Measurements from ENCODE around the gene CARD19. TPM values are rescaled to one million over a fixed set of nuclear protein-coding genes. Genes with fewer than 3 reads are reported as not detected.

CARD19 gene
- total and polyA plus RNA-seq, 2 experiments from 2014 or later: 36.8 to 48.3 TPM

DNA sequence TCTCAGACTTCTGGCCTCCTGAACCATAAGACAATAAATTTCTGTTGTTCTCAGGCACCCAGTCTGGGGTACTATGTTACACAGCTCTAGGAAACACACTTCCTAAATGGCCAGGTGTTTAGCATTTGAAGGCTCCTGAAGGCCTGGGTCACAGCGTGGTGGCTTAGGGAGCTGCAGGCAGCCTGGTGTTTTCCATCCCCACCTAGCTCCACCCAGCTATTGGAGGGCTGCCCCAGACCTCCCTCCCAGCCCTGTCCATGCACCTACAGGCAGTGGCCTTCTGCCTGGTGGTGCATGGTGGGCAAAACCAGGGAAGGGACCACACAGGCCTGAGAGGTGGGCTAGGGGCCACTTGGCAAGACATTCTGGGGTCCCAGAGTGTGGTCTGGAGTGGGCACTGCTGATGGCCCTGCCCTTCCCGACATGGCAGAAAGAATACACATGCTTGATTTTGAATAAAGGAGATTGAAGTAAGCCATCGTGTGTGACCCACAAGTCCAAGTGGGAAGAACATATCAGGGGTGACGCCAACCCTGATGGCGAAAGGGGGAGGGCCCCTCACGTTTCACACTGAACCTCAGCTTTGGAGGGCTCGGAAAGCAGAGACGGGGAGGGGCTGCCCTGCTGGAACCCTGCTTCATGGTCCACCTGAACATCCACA is 38.8 kb upstream of the CARD19 start:
- H3K36me3 Mint-ChIP-seq (ENCODE audit: low read depth): no peaks in the 10 kb centered on the region
- H3K9me3 Mint-ChIP-seq: no peaks in the 10 kb centered on the region
- Histone ChIP-seq H3K4me1 (ENCODE audit: insufficient read depth) (peaks cover 37% of the 10 kb centered on the region), H3K4me2 (0 out of 2 replicates have a peak overlapping the region, but pooled peaks have one; percentile 32), H3K4me3 (no peak overlapping the region), H3K36me3 (ENCODE audit: insufficient read depth) (no peaks in the 10 kb centered on the region), H3K27me3 (ENCODE audit: insufficient read depth) (peaks cover 4% of the 10 kb centered on the region), H3K9me2 (ENCODE audit: insufficient read depth) (no peaks in the 10 kb centered on the region), H2AFZ (no peak overlapping the region), H3K27ac (ENCODE audit: low read depth) (no peak overlapping the region), H3F3A (replicated peaks; ENCODE audit: low read depth) (0 out of 2 replicates have a peak, but pooled peaks cover 5% of the 10 kb centered on the region), H3K79me2 (replicated peaks; ENCODE audit: insufficient read depth) (no peaks in the 10 kb centered on the region), H4K20me1 (replicated peaks; ENCODE audit: insufficient read depth) (no peaks in the 10 kb centered on the region)
- TF ChIP-seq, protein P1, sequence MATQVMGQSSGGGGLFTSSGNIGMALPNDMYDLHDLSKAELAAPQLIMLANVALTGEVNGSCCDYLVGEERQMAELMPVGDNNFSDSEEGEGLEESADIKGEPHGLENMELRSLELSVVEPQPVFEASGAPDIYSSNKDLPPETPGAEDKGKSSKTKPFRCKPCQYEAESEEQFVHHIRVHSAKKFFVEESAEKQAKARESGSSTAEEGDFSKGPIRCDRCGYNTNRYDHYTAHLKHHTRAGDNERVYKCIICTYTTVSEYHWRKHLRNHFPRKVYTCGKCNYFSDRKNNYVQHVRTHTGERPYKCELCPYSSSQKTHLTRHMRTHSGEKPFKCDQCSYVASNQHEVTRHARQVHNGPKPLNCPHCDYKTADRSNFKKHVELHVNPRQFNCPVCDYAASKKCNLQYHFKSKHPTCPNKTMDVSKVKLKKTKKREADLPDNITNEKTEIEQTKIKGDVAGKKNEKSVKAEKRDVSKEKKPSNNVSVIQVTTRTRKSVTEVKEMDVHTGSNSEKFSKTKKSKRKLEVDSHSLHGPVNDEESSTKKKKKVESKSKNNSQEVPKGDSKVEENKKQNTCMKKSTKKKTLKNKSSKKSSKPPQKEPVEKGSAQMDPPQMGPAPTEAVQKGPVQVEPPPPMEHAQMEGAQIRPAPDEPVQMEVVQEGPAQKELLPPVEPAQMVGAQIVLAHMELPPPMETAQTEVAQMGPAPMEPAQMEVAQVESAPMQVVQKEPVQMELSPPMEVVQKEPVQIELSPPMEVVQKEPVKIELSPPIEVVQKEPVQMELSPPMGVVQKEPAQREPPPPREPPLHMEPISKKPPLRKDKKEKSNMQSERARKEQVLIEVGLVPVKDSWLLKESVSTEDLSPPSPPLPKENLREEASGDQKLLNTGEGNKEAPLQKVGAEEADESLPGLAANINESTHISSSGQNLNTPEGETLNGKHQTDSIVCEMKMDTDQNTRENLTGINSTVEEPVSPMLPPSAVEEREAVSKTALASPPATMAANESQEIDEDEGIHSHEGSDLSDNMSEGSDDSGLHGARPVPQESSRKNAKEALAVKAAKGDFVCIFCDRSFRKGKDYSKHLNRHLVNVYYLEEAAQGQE (IDR thresholded peaks at IDR 0.05; ENCODE audit: unreplicated experiment): no peak
- no peak for TF ChIP-seq NANOG (IDR thresholded peaks at IDR 0.05; ENCODE audit: borderline replicate concordance)
- H3K4me1 Mint-ChIP-seq: peaks cover 38% of the 10 kb centered on the region
- peak; percentile 41 for DNase-seq (ENCODE audit: low spot score)
- H3K27me3 Mint-ChIP-seq (ENCODE audit: insufficient read depth, low read depth, poor library complexity): peaks cover 13% of the 10 kb centered on the region
- H3K27ac Mint-ChIP-seq: no peak overlapping the region
- ATAC-seq: peak; percentile 33
- no peak overlapping the region for H3K4me3 Mint-ChIP-seq

DNA sequence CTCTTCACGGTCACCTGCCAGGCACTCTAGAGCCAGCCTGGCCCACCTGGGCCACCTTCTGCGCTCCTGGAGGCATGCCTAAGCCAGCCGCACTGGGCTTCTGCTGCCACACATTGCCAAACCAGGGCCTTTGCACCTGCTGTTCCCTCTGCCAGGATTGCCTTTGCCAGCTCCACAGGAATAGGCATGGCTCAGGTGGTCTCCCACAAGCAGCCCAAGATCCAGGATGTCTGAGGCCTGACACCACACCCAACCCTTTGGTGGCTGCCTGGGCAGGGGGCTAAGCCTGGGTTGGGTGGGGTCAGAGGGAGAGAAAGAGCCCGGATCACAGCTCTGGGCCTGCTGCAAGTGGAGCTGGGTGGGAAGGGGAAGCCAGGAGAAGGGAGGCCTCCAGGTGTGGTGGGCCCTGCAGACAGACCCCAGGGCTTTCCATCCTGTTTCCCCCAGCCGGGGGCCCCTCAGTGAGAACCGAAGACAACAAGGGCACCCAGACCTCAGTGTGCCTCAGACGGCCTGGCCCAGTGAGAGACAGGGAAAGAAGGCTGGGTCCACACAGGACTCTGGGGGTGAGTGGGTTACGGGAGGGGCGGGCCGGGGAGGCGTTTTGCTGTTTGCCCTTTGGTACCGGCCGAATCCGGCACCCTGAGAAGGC is 38.2 kb upstream of the CARD19 start:
- H3K4me3 ChIP-seq: peak overlapping the region; percentile 63; the same call in 1 of the 2 replicates
- peak overlapping the region; percentile 59; the same call in 2 of the 3 replicates for H3K4me3 Mint-ChIP-seq
- TF ChIP-seq NANOG (IDR thresholded peaks at IDR 0.05; ENCODE audit: borderline replicate concordance) (no peak), CREB1 (CRISPR knock-in tag; IDR thresholded peaks at IDR 0.05; ENCODE audit: low read depth) (no peak), JUNB (IDR thresholded peaks at IDR 0.05; ENCODE audit: unreplicated experiment) (no peak), EZH2 (IDR thresholded peaks at IDR 0.05; ENCODE audit: low read depth, unreplicated experiment) (no peak), ZNF114 (CRISPR knock-in tag; IDR thresholded peaks at IDR 0.05) (no peak), ZNF331 (CRISPR knock-in tag; IDR thresholded peaks at IDR 0.05; ENCODE audit: low read depth) (no peak), STAT1 (IDR thresholded peaks at IDR 0.05; ENCODE audit: unreplicated experiment) (no peak), EZH2phosphoT487 (IDR thresholded peaks at IDR 0.05; ENCODE audit: unreplicated experiment) (no peak), POLR2AphosphoS5 (IDR thresholded peaks at IDR 0.05; ENCODE audit: low read depth) (no peak)
- TF ChIP-seq, protein P2, sequence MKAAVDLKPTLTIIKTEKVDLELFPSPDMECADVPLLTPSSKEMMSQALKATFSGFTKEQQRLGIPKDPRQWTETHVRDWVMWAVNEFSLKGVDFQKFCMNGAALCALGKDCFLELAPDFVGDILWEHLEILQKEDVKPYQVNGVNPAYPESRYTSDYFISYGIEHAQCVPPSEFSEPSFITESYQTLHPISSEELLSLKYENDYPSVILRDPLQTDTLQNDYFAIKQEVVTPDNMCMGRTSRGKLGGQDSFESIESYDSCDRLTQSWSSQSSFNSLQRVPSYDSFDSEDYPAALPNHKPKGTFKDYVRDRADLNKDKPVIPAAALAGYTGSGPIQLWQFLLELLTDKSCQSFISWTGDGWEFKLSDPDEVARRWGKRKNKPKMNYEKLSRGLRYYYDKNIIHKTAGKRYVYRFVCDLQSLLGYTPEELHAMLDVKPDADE (IDR thresholded peaks at IDR 0.05): no peak
- TF ChIP-seq, protein P3, sequence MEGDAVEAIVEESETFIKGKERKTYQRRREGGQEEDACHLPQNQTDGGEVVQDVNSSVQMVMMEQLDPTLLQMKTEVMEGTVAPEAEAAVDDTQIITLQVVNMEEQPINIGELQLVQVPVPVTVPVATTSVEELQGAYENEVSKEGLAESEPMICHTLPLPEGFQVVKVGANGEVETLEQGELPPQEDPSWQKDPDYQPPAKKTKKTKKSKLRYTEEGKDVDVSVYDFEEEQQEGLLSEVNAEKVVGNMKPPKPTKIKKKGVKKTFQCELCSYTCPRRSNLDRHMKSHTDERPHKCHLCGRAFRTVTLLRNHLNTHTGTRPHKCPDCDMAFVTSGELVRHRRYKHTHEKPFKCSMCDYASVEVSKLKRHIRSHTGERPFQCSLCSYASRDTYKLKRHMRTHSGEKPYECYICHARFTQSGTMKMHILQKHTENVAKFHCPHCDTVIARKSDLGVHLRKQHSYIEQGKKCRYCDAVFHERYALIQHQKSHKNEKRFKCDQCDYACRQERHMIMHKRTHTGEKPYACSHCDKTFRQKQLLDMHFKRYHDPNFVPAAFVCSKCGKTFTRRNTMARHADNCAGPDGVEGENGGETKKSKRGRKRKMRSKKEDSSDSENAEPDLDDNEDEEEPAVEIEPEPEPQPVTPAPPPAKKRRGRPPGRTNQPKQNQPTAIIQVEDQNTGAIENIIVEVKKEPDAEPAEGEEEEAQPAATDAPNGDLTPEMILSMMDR (conservative IDR thresholded peaks at IDR 0.05; ENCODE audit: low read depth in 2 of 2): no peak

More for the DNA sequence above, 38.2 kb upstream of the CARD19 start:
- H3K9me2 ChIP-seq (ENCODE audit: insufficient read depth): no peaks in the 10 kb centered on the region
- peaks cover 4% of the 10 kb centered on the region for H3K27me3 ChIP-seq (ENCODE audit: insufficient read depth)
- no peak overlapping the region for H3K27ac ChIP-seq (ENCODE audit: low read depth)
- H3K4me2 ChIP-seq: peak overlapping the region; percentile 75
- Mint-ChIP-seq H3K36me3 (ENCODE audit: low read depth) (no peaks in the 10 kb centered on the region), H3K9me3 (no peaks in the 10 kb centered on the region), H3K27ac (no peak overlapping the region), H3K4me1 (peaks cover 43% of the 10 kb centered on the region), H3K27me3 (ENCODE audit: insufficient read depth, low read depth, poor library complexity) (peaks cover 15% of the 10 kb centered on the region)
- peaks cover 35% of the 10 kb centered on the region for H3K4me1 ChIP-seq (ENCODE audit: insufficient read depth)
- H3F3A ChIP-seq (replicated peaks; ENCODE audit: low read depth): 0 out of 2 replicates have a peak, but pooled peaks cover 5% of the 10 kb centered on the region
- ATAC-seq (no peak), DNase-seq (ENCODE audit: low spot score) (no peak)
- H4K20me1 ChIP-seq (replicated peaks; ENCODE audit: insufficient read depth): no peaks in the 10 kb centered on the region
- H3K36me3 ChIP-seq (ENCODE audit: insufficient read depth): no peaks in the 10 kb centered on the region
- H2AFZ ChIP-seq: peak overlapping the region; percentile 93
- H3K79me2 ChIP-seq (replicated peaks; ENCODE audit: insufficient read depth): no peaks in the 10 kb centered on the region
